GM12892 (cell line): ENCODE measurements around the gene PFN1.

ENCODE experiments used
- POLR2A ChIP-seq: IDR thresholded peaks from 2 replicates; pipeline ENCODE4 v1.6.1; 2011; ENCODE audit warnings: low read depth, low read length, control low read depth
- POLR2AphosphoS5 ChIP-seq: IDR thresholded peaks from 2 replicates; pipeline ENCODE4 v1.6.1; 2011; ENCODE audit warnings: low read depth, low read length, control low read depth

- TF ChIP-seq POLR2AphosphoS5 (0 out of 2 replicates have a peak, but pooled peaks have one; percentile 31), POLR2A (peak; percentile 52; the same call in 1 of the 2 replicates)
These were observed 38.8 kb upstream of the PFN1 start, which contains the start of gene CAMTA2 for GRCh38 chr17:4986951-4987766.
